ENCODE data around the gene SLC48A1. TPM values are rescaled to one million over a fixed set of nuclear protein-coding genes. Genes with fewer than 3 reads are reported as not detected.
A peak's percentile ranks its signal among the peaks of the same experiment; 100 is the strongest.
"Not testable (repeated sequence)": the region's sequence is repeated elsewhere in the genome, so short reads cannot be mapped to it uniquely, and the experiment has no call there.

The SLC48A1 gene
- polyA plus RNA-seq, 1 donor from 2014 or later, result 8.0 TPM

DNA sequence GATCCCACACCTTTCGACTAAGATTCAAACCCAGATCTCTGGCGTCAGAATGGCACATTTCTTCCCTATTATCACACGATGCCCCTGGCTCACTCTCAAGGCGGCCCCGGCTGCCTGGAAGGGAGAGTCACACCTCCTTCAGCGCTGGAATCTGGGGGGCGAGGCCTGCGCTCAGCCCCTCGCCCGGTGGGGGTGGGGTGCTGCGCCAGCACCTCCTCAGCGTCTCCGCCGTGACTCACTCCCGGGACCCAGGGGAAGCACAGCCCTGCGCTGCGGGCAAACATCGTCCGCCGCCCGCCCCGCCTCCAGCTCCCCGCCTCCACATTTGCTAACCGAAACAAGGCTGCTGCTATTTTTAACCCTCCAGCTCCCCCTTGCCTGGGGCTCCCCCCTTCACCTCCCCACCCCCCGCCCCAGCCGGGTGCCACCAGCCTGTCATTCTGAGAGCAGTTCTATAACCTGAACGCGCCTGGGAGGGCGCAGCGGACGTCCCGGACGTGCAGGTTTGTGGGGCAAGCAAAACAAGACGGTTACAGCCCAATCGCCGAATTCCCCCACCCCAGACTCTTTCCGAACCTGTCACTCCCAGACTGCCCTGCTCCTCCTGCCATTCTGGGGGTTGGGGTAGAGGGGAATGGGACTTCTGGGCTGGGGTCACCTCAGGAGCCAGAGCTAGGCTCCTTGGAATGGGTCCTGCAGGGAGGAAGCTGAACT, 39.9 kb downstream of the SLC48A1 start:
- Histone ChIP-seq H3K9me3 (ENCODE audit: low read length) (no peaks in the 10 kb centered on the region), H3K27me3 (ENCODE audit: insufficient read depth, low read depth, low read length) (no peaks in the 10 kb centered on the region), H3K4me3 (ENCODE audit: low read length) (peak overlapping the region; percentile 59), H3K36me3 (ENCODE audit: insufficient read depth, low read length) (no peaks in the 10 kb centered on the region), H3K9ac (ENCODE audit: low read length) (peak overlapping the region; percentile 54), H3K27ac (ENCODE audit: low read length) (peak overlapping the region; percentile 58), H2AFZ (ENCODE audit: low read depth, low read length) (peak overlapping the region; percentile 32), H3F3A (ENCODE audit: insufficient read depth, low read length, poor library complexity, severe bottlenecking) (no peaks in the 10 kb centered on the region), H3K79me2 (replicated peaks; ENCODE audit: insufficient read depth, low read length) (peaks cover 11% of the 10 kb centered on the region), H3K4me2 (ENCODE audit: low read length) (peak overlapping the region; percentile 61), H3K9me2 (ENCODE audit: insufficient read depth, low read length) (no peaks in the 10 kb centered on the region), H4K20me1 (ENCODE audit: insufficient read depth) (no peaks in the 10 kb centered on the region)
- no peak for TF ChIP-seq EZH2 (IDR thresholded peaks at IDR 0.05; ENCODE audit: borderline replicate concordance, insufficient read depth, low read length, poor library complexity, severe bottlenecking)
- peak; percentile 41 for TF ChIP-seq POLR2AphosphoS5 (IDR thresholded peaks at IDR 0.05)

DNA sequence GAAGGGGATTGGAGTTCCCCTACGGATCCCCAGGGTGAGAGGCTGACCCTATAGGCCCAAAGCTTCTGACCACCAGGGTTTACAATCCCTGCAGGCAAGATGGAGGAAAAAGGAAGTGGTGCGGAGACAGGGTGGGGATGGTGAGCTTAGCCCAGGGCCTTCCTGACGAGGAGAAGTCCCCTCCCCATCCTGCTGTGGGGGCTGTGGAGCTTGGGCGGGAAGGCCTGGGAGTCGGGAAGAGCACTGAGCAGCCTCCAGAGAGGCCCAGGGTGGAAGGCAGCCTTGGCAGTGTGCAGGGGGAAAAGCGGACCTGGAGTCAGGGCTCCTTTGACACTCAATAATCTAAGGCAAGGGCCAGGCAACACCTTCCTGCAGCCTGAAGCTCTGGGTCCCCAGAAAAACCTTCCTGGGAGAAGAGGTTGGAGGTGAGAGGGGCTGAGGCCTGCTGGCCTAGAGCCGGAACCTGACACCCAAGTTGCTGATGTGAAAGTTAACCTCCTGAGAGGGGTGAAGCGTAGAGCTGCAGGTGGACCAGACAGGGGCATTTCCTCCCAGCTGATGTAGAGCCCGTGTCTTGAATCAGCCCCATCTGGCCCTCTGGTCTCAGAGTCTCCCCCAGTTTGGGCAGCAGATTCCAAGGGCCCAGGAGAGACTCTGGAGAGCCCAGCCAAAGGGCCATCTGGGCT, 40.6 kb downstream of the SLC48A1 start:
- Histone ChIP-seq H3K27ac (ENCODE audit: low read length) (peak overlapping the region; percentile 58), H3K4me2 (ENCODE audit: low read length) (peak overlapping the region; percentile 43), H2AFZ (ENCODE audit: low read depth, low read length) (no peak overlapping the region), H3K9me3 (ENCODE audit: low read length) (no peaks in the 10 kb centered on the region), H4K20me1 (ENCODE audit: insufficient read depth) (no peaks in the 10 kb centered on the region), H3K9ac (ENCODE audit: low read length) (peak overlapping the region; percentile 54), H3K27me3 (ENCODE audit: insufficient read depth, low read depth, low read length) (no peaks in the 10 kb centered on the region), H3K4me3 (ENCODE audit: low read length) (peak overlapping the region; percentile 59), H3K36me3 (ENCODE audit: insufficient read depth, low read length) (no peaks in the 10 kb centered on the region), H3F3A (ENCODE audit: insufficient read depth, low read length, poor library complexity, severe bottlenecking) (no peaks in the 10 kb centered on the region), H3K9me2 (ENCODE audit: insufficient read depth, low read length) (no peaks in the 10 kb centered on the region), H3K79me2 (replicated peaks; ENCODE audit: insufficient read depth, low read length) (peaks cover 10% of the 10 kb centered on the region)
- TF ChIP-seq EZH2 (IDR thresholded peaks at IDR 0.05; ENCODE audit: borderline replicate concordance, insufficient read depth, low read length, poor library complexity, severe bottlenecking) (no peak), EP300 (conservative IDR thresholded peaks at IDR 0.05; ENCODE audit: poor library complexity, severe bottlenecking) (no peak)
- TF ChIP-seq, protein P1, sequence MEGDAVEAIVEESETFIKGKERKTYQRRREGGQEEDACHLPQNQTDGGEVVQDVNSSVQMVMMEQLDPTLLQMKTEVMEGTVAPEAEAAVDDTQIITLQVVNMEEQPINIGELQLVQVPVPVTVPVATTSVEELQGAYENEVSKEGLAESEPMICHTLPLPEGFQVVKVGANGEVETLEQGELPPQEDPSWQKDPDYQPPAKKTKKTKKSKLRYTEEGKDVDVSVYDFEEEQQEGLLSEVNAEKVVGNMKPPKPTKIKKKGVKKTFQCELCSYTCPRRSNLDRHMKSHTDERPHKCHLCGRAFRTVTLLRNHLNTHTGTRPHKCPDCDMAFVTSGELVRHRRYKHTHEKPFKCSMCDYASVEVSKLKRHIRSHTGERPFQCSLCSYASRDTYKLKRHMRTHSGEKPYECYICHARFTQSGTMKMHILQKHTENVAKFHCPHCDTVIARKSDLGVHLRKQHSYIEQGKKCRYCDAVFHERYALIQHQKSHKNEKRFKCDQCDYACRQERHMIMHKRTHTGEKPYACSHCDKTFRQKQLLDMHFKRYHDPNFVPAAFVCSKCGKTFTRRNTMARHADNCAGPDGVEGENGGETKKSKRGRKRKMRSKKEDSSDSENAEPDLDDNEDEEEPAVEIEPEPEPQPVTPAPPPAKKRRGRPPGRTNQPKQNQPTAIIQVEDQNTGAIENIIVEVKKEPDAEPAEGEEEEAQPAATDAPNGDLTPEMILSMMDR (IDR thresholded peaks at IDR 0.05; ENCODE audit: poor library complexity, severe bottlenecking), result no peak

DNA sequence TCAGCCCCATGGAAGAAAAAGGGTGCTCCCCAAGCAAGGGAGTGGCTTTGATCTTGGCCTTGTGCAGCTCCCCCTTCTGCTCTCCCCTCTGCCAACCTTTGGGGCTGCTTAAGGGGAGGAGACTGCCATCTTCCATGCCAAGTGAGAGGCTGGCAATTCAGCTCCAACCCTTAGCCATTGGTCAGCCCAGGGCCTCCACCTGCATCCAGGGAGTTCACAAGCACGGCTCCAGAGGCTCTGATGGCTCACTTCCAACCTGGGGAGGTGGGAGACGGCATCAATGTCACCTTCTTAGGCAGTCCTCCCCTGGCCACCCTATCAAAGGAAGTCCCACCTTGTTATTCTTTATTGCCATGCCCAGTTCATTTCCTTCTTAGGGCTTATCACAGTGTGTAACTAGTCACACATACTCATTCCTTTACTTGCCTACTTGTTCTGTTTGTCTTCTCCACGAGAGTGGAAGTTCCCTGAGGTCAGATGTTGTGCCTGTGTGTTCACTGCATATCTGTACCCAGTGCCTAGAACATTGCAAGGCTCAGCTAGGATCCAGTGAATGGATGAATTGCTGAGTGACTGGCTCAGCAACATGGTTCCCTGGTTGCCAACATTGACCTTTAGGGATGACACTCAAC, 41.6 kb downstream of the SLC48A1 start:
- no peaks in the 10 kb centered on the region for H3K9me3 ChIP-seq (ENCODE audit: low read length)
- no peak overlapping the region for H3K27ac ChIP-seq (ENCODE audit: low read length)
- H3K79me2 ChIP-seq (replicated peaks; ENCODE audit: insufficient read depth, low read length), result peaks cover 4% of the 10 kb centered on the region

DNA sequence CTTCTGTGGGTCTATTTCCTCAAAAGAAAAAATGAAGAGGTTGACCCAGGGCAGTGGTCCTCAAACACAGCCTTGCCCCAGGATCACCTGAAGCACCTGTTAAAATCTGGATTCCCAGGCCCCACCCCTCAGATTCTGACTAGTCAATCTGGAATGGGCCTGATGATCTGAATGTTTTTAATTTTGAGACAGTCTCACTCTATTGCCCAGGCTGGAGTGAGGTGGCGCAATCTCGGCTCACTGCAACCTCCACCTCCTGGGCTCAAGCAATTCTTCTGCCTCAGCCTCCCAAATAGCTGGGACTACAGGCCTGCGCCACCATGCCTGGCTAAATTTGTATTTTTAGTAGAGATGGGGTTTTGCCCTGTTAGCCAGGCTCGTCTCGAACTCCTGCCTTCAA, 42.4 kb downstream of the SLC48A1 start:
- not testable (repeated sequence) for H3K27ac ChIP-seq (ENCODE audit: low read length); H4K20me1 ChIP-seq (ENCODE audit: insufficient read depth); H3K9me2 ChIP-seq (ENCODE audit: insufficient read depth, low read length); H3K4me3 ChIP-seq (ENCODE audit: low read length); H3K4me2 ChIP-seq (ENCODE audit: low read length); H3K36me3 ChIP-seq (ENCODE audit: insufficient read depth, low read length); H3K79me2 ChIP-seq (replicated peaks; ENCODE audit: insufficient read depth, low read length); H3K27me3 ChIP-seq (ENCODE audit: insufficient read depth, low read depth, low read length); H2AFZ ChIP-seq (ENCODE audit: low read depth, low read length); H3K9ac ChIP-seq (ENCODE audit: low read length); H3F3A ChIP-seq (ENCODE audit: insufficient read depth, low read length, poor library complexity, severe bottlenecking); H3K9me3 ChIP-seq (ENCODE audit: low read length)

More for the DNA sequence above, 41.6 kb downstream of the SLC48A1 start:
- Histone ChIP-seq H3K36me3 (ENCODE audit: insufficient read depth, low read length) (no peaks in the 10 kb centered on the region), H3K9me2 (ENCODE audit: insufficient read depth, low read length) (no peaks in the 10 kb centered on the region), H4K20me1 (ENCODE audit: insufficient read depth) (no peaks in the 10 kb centered on the region), H3F3A (ENCODE audit: insufficient read depth, low read length, poor library complexity, severe bottlenecking) (no peaks in the 10 kb centered on the region), H2AFZ (ENCODE audit: low read depth, low read length) (no peak overlapping the region), H3K27me3 (ENCODE audit: insufficient read depth, low read depth, low read length) (no peaks in the 10 kb centered on the region), H3K4me3 (ENCODE audit: low read length) (no peak overlapping the region), H3K4me2 (ENCODE audit: low read length) (no peak overlapping the region), H3K9ac (ENCODE audit: low read length) (no peak overlapping the region)
- TF ChIP-seq SMC3 (conservative IDR thresholded peaks at IDR 0.05; ENCODE audit: poor library complexity) (no peak), MXI1 (conservative IDR thresholded peaks at IDR 0.05; ENCODE audit: poor library complexity, severe bottlenecking) (no peak), EZH2 (IDR thresholded peaks at IDR 0.05; ENCODE audit: borderline replicate concordance, insufficient read depth, low read length, poor library complexity, severe bottlenecking) (no peak), POLR2AphosphoS5 (IDR thresholded peaks at IDR 0.05) (no peak)
